HAP-1 (cell line): Measurements from ENCODE around the gene CGB3.
"Not testable (repeated sequence)": the region's sequence is repeated elsewhere in the genome, so short reads cannot be mapped to it uniquely, and the experiment has no call there.

Source experiments
- DNase-seq, 2 experiments: peaks; one replicate each; pipeline ENCODE4 v3.0.0-alpha.2; 2016 to 2020; ENCODE audit warnings: low spot score in 2 of 2
- H3K27me3 ChIP-seq: fragments of 250-450 bp; sonication (Bioruptor Pico); 2 replicates; pipeline ENCODE4 v1.5.1; 2020; ENCODE audit warnings: low read depth, mild to moderate bottlenecking, moderate library complexity
- H3K36me3 ChIP-seq: fragments of 250-450 bp; sonication (Bioruptor Pico); replicated peaks from 2 replicates; pipeline ENCODE4 v1.5.1; 2020; ENCODE audit warnings: mild to moderate bottlenecking
- H3K4me1 ChIP-seq: fragments of 250-450 bp; sonication (Bioruptor Pico); 2 replicates; pipeline ENCODE4 v1.5.1; 2020; ENCODE audit warnings: mild to moderate bottlenecking
- H3K4me3 ChIP-seq: fragments of 250-450 bp; sonication (Bioruptor Pico); 2 replicates; pipeline ENCODE4 v1.5.1; 2020; ENCODE audit warnings: mild to moderate bottlenecking, moderate library complexity
- H3K9me3 ChIP-seq: fragments of 250-450 bp; sonication (Bioruptor Pico); 2 replicates; pipeline ENCODE4 v1.5.1; 2020; ENCODE audit warnings: mild to moderate bottlenecking, moderate library complexity
- in situ Hi-C: fragments of 300-500 bp; cut with MboI; formaldehyde crosslinking; loops from 3 replicates; pipeline ENCODE4 v1.14.3; 2020; ENCODE audit warnings: low sequenced_read_pairs, inconsistent platforms, mixed read lengths

Gene CGB3

DNA sequence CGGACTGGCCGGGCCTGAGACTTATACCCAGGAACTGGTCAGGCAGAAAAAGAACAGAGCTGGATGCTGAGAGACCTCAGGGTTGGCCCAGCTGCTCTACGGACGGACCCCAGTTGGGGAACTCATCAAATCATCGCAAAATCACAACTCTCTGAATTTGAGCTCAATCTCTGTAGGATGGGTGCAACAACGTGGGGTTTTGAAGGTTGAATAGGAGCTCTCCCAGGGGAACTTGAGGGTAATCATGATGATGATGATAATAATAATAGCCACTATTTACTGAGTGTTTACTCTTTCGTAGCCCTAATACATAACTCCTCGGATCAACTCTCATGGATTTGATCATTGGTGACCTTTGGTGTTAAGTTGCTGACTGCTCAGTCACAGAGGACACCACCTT, 6.2 kb upstream of the CGB3 start:
- H3K36me3 ChIP-seq, DNase-seq, H3K4me3 ChIP-seq, H3K4me1 ChIP-seq, in situ Hi-C loops, H3K27me3 ChIP-seq, H3K9me3 ChIP-seq: not testable (repeated sequence)

DNA sequence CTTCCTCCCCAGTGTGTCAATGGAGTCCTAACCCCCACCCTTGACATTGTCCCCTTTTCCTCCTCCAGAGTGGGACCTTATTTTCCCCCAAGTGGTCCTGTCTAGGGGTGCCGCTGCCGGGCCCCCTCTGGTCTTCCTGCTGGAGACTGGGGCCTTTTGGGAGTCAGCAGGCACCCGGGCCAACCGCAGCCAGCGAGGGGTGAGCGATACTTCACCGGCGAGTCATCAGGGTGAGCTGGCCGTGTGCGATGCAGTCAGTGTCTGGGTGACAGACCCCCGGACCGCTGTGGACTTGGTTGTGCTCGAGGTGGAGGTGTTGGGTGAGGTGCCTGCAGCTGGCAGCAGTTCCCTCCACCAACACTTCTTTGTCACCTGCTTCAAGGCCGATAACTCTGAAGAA, 5.6 kb upstream of the CGB3 start:
- H3K4me3 ChIP-seq, DNase-seq, H3K4me1 ChIP-seq, H3K27me3 ChIP-seq, H3K9me3 ChIP-seq, H3K36me3 ChIP-seq, in situ Hi-C loops: not testable (repeated sequence)

DNA sequence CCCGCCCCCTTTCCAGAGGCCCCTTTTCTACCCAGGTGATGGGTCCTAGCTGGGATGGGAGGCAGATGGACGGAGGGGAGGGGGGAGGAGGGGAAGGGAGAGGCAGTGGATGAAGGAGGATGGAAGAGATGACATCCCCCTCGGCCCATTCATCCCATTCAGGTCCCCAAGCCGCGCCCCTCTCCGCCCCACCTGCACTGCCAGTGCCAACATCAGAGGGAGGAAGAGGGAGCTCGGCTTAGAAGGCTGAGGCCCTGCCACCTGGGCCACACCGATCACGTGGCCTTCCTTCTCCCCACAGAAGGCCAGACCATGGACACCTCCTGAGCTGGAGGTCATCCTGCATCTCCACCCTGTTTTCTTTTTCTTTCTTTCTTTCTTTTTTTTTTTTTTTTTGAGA, 4.6 kb upstream of the CGB3 start:
- DNase-seq, H3K4me3 ChIP-seq, in situ Hi-C loops, H3K36me3 ChIP-seq, H3K27me3 ChIP-seq, H3K9me3 ChIP-seq, H3K4me1 ChIP-seq: not testable (repeated sequence)

DNA sequence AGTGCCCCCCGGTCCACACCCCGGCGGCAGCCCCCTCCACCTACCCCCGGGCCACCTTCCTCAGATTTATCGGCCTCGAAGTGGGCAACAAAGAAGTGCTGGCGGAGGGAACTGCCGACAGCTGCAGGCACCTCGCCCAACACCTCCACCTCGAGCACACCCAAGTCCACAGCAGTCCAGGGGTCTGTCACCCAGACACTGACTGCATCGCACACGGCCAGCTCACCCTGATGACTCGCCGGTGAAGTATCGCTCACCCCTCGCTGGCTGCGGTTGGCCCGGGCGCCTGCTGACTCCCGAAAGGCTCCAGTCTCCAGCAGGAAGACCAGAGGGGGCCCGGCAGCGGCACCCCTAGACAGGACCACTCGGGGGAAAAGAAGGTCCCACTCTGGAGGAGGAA, 1.5 kb upstream of the CGB3 start:
- H3K4me3 ChIP-seq, H3K9me3 ChIP-seq, DNase-seq, in situ Hi-C loops, H3K4me1 ChIP-seq, H3K36me3 ChIP-seq, H3K27me3 ChIP-seq: not testable (repeated sequence)

DNA sequence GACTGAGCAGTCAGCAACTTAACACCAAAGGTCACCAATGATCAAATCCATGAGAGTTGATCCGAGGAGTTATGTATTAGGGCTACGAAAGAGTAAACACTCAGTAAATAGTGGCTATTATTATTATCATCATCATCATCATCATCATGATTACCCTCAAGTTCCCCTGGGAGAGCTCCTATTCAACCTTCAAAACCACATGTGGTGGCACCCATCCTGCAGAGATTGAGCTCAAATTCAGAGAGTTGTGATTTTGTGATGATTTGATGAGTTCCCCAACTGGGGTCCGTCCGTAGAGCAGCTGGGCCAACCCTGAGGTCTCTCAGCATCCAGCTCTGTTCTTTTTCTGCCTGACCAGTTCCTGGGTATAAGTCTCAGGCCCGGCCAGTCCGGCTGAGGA, 955 bp upstream of the CGB3 start:
- H3K4me1 ChIP-seq, H3K9me3 ChIP-seq: not testable (repeated sequence)

DNA sequence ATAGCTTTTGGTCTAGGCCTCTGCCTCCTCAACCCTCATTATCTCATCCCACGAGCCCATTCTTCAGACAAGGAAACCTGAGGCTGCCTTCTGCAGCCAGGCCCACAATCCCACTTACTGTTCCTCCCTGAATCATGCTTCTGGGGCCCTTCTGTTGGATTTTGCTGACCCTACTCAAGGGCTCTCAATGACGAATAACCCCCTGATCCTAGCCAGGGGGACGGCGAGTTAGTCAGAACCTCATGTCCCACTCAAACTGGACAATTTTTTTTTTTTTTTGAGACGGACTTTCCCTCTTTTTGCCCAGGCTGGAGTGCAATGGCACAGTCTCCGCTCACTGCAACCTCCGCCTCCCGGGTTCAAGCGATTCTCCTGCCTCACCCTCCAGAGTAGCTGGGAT, 2.0 kb downstream of the CGB3 start:
- Histone ChIP-seq H3K27me3 (no peaks in the 10 kb centered on the region), H3K9me3 (no peaks in the 10 kb centered on the region), H3K4me1 (peaks cover 10% of the 10 kb centered on the region), H3K36me3 (no peaks in the 10 kb centered on the region), H3K4me3 (no peak overlapping the region)
- DNase-seq = no peak
- in situ Hi-C loops = no loop called here

More for the DNA sequence above, 955 bp upstream of the CGB3 start:
- H3K27me3 ChIP-seq, DNase-seq, in situ Hi-C loops, H3K36me3 ChIP-seq, H3K4me3 ChIP-seq: not testable (repeated sequence)

DNA sequence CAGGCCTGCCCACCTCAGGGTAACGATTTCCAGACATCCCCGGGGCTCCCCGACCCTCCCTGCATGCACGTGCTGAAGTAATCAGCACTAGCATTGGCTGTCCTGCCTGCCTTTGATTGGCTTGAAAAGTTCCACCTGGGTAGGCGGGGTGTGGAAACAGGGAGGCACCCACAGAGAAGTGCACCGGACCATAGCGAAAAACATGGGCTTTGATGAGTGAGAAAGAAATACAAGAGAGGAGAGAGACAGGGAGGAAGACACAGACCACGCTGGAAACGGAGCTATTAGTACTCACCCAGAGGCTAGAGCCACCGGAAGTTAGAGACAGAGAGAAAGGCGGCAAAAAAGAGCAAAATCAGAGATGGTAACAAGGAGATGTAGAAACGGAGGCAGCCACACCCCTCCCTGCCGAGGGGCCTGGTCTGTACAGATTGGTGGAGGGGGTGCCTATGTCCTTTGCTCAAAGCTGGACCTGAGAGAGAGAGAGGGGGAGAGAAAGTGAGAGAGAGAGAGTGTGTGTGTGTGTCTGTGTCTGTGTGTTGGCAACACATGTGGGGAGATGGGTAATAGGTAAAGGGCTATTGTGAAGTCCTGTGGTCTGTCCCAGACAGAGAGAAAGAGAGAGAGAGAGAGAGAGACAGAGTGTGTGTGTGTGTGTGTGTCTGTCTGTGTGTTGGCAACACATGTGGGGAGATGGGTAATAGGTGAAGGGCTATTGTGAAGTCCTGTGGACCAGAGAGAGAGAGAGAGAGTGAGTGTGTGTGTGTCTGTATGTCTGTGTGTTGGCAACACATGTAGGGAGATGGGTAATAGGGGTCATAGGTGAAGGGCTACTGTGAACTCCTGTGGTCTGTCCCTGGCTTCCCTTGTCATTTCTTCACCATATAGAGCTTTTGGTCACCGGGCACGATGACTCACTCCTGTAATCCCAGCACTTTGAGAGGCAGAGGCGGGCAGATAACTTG, 2.9 kb downstream of the CGB3 start:
- Histone ChIP-seq H3K27me3 (no peaks in the 10 kb centered on the region), H3K36me3 (no peaks in the 10 kb centered on the region; the same call in 1 of the 2 replicates), H3K4me1 (peaks cover 10% of the 10 kb centered on the region), H3K9me3 (no peaks in the 10 kb centered on the region), H3K4me3 (no peak overlapping the region)
- in situ Hi-C loops = no loop called here
- peak in 1 of 2 experiments; percentile 23 for DNase-seq

DNA sequence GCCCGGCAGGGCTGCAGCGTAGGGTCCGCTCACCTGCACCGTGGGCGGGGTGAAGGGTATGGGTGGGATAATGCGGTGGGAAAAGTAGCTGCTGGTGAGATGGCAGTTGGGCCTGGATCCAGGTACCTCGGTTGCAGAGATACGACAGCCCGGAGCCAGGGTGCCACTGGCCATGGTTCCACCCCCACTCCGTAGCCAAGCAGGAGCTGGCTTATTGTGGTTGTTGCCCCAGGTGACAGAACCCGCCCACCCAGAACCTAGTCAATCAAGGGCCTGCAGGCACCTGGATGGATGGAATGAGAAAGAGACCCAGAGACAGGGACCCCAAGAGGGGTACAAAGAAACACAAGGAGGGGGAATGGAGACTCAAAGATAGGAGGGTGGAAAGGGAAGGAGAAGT, 3.8 kb downstream of the CGB3 start:
- peak in 1 of 2 experiments; percentile 41 for DNase-seq
- Histone ChIP-seq H3K4me1 (peaks cover 10% of the 10 kb centered on the region), H3K9me3 (no peaks in the 10 kb centered on the region), H3K36me3 (peaks cover 6% of the 10 kb centered on the region), H3K27me3 (no peaks in the 10 kb centered on the region), H3K4me3 (no peak overlapping the region)
- in situ Hi-C loops = no loop called here

DNA sequence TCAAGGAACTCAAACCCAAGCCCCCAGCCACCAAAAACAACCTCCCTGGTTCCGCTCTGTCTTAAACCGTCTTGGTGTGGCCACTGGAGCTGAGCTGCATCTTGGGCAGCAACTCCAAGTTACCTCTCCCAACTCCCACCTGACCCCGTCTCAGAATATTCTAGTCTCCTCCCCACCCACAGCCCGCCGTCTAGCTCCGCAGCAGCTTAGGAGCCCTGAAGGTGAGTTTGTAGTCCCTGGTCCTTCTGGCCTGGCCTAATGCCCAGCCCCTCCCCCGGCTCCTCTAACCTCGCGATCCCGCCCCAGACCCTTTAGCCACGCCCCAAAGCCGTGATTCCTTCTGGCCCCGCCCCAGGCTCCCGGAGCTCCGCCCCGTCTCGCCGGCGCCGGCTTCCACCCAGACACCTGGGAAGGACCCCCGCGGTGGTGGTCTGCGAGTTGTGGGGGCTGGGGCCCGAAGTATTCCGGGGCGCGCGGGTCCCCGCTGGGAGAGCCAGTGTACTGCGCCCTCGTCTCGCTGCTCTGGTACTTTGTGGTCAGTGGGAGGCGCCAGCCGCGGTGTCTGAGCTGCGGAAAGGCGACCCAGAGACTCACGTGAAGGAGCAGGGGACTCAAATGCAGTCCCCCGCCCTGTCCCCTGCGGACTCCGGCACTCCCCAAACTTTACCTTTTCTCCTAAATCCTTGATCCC, 4.7 kb downstream of the CGB3 start:
- Histone ChIP-seq H3K27me3 (no peaks in the 10 kb centered on the region), H3K9me3 (no peaks in the 10 kb centered on the region), H3K4me3 (peak overlapping the region; percentile 33), H3K36me3 (peaks cover 16% of the 10 kb centered on the region), H3K4me1 (peaks cover 10% of the 10 kb centered on the region)
- in situ Hi-C loops = no loop called here
- DNase-seq = peak; percentile 67 to 90

DNA sequence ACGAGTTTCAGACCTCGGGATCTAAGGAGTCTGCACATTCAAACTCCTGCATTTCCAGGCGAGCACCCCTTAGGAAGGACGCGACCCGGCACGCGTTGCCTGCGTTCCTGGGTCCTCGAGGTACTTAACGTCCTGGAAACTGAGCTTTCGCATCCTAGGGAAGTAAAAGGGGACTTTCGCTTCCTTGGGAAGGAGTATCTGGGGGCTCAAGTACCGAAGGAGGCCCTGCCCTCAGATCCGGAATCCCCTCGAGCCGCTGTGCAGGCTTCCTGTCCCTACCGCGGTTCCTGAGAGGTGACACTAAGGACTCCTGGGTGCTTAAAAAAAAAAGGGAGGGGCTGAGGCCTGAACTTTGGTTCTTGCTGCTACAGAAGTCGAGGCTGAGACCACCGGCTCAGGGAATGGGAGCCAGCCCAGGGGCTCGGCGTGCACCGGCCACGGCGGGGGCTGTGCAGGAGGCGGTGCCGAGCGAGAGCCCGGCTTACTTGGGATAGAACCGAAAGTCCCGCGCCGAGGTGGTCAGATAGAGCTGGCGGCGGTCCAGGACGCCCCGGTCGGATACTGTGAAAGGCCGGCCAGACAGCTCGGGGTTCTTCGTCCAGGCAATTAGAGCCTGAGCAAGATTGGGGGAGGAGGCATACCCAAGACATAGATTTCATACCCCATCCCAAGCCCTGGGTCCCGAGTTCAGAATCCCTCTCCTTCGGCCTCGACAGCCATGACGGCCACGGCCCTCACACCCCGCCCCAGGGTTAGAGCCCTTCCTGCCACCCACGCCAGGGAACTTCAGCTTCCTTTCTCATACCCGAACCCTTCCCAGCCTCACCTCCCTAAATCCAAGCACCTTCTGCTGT, 5.5 kb downstream of the CGB3 start:
- H3K36me3 ChIP-seq = peaks cover 24% of the 10 kb centered on the region
- H3K4me3 ChIP-seq = peak overlapping the region; percentile 33
- H3K9me3 ChIP-seq, H3K27me3 ChIP-seq, in situ Hi-C loops: not testable (repeated sequence)
- H3K4me1 ChIP-seq = peaks cover 10% of the 10 kb centered on the region
- DNase-seq = peak in 1 of 2 experiments; percentile 26

DNA sequence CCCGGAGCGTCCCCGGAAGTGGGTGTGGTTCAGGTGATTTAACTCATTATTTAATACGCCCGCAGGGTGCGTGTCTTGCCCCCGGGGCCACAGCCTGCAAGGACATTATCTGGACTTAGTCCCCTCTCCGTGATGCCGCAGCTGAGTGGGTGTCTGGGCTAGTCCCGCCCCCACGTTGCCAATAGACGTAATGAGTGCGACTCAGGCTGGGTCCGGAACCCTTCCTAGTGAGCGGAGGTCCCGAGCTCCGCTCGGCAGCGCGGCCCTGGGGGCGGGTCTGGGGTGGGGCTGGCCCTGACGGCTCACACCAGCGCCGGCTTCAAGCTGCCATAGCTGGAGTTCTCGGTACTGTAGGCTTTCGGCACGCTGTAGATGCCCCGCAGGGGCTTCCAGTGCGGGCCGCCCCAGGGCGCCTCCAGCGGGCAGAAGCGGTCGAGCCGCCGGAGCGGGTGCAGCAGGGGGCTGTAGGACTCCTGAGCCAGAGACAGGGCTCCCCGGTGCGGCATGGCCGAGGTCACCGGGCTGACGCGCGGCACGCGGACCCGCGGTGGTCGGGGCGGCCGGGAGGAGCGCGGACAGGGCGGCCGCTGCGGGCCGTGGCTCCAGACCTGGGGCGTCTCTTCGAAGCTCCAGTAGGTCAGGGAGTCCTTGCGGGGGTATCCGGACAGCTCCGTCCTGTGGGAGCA, 6.3 kb downstream of the CGB3 start:
- H3K27me3 ChIP-seq = no peaks in the 10 kb centered on the region
- no peaks in the 10 kb centered on the region for H3K9me3 ChIP-seq
- peak; percentile 65 to 83 for DNase-seq
- peaks cover 10% of the 10 kb centered on the region for H3K4me1 ChIP-seq
- in situ Hi-C loops = no loop called here
- H3K4me3 ChIP-seq = peak overlapping the region; percentile 29
- peaks cover 28% of the 10 kb centered on the region for H3K36me3 ChIP-seq

DNA sequence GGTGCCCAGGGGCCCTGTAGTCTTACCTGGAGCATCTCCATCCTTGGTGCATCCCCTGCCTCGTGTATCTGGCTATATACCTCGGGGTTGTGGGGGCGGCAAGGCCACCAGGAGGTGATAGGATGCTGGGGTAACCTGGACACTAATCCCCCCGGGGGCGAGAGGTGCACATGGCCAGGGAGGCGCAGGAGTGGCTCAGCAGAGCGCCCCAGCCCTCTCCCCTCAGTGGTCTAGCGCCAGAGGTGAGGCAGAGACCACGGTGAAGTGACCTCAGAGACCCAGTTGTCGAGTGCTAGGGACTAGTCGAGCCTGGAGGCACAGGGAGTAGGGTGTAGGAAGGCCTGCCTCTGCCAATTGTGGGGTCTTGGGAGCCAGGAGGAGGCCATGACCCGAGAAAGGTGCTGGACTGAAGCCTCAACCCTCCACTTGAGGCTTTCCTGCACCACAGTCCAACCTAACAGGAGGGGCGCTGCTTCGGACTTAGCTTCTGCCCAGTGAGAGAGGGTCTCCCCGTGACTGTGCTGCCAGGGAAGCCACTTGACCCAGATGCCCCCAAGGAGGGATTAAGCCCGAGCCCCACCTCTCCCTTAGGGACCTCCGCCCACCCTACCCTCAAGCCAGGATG, 7.0 kb downstream of the CGB3 start, which contains the start of gene LHB:
LHB (minus strand) TSS at position 51 of the 625 bp plus-strand sequence; CDS start at position 41, 10 bp downstream.
- DNase-seq = no peak
- in situ Hi-C loops = no loop called here
- Histone ChIP-seq H3K9me3 (no peaks in the 10 kb centered on the region), H3K4me3 (peak within 1 kb of the TSS; percentile 29), H3K4me1 (peaks cover 10% of the 10 kb centered on the region), H3K27me3 (no peaks in the 10 kb centered on the region), H3K36me3 (peaks cover 34% of the 10 kb centered on the region)
